GM18907 (cell line): Measurements from ENCODE around the gene CRIP3.

Experiments used
- ATAC-seq: cut with Tn5 transposase; IDR thresholded peaks from one replicate; pipeline ENCODE4 v1.9.1; 2021; ENCODE audit warnings: mild to moderate bottlenecking, moderate library complexity; ENCODE audit not compliant: unreplicated experiment

The CRIP3 gene

GRCh38 chr6:43290905-43291355 lies 17.7 kb downstream of the CRIP3 start:
- no peak for ATAC-seq

- ATAC-seq: no peak
Observed at GRCh38 chr6:43290339-43290904, 18.2 kb downstream of the CRIP3 start.

- no peak for ATAC-seq
Observed at GRCh38 chr6:43287717-43288679, 20.6 kb downstream of the CRIP3 start.

- no peak for ATAC-seq
Observed at GRCh38 chr6:43286980-43287716, 21.5 kb downstream of the CRIP3 start.

GRCh38 chr6:43286456-43286979 lies 22.1 kb downstream of the CRIP3 start:
- no peak for ATAC-seq

GRCh38 chr6:43285832-43286231 lies 22.8 kb downstream of the CRIP3 start:
- ATAC-seq: no peak

- ATAC-seq: no peak
Observed at GRCh38 chr6:43284991-43285781, 23.4 kb downstream of the CRIP3 start.

- no peak for ATAC-seq
Observed at GRCh38 chr6:43283905-43284304, 24.7 kb downstream of the CRIP3 start.

GRCh38 chr6:43283514-43283901 lies 25.1 kb downstream of the CRIP3 start:
- ATAC-seq: no peak

- no peak for ATAC-seq
Observed at GRCh38 chr6:43282636-43283513, 25.8 kb downstream of the CRIP3 start.

- ATAC-seq: no peak
Observed at GRCh38 chr6:43282060-43282459, 26.6 kb downstream of the CRIP3 start.

GRCh38 chr6:43280234-43280633 lies 28.4 kb downstream of the CRIP3 start:
- no peak for ATAC-seq

- ATAC-seq: no peak
Observed at GRCh38 chr6:43278524-43279078, 30.0 kb downstream of the CRIP3 start.

GRCh38 chr6:43277643-43278523 lies 30.7 kb downstream of the CRIP3 start:
- ATAC-seq: no peak

GRCh38 chr6:43277306-43277642 lies 31.4 kb downstream of the CRIP3 start:
- ATAC-seq: no peak

- no peak for ATAC-seq
Observed at GRCh38 chr6:43276577-43277305, 31.9 kb downstream of the CRIP3 start.

- ATAC-seq: no peak
Observed at GRCh38 chr6:43275801-43276576, 32.6 kb downstream of the CRIP3 start.
